ENCODE results near the gene CIAO2B.

CIAO2B gene

GRCh38 chr16:66919569-66920298, 14.5 kb downstream of the CIAO2B start:
- no peak for DNase-seq (ENCODE audit: low read depth)

GRCh38 chr16:66918803-66919568, 15.2 kb downstream of the CIAO2B start, which contains the start of gene CDH16:
Gene CDH16 (minus strand): TSS chr16:66918885. CDS start chr16:66918065, 820 bp downstream.
- no peak for DNase-seq (ENCODE audit: low read depth)

- no peak for DNase-seq (ENCODE audit: low read depth)
Measured at GRCh38 chr16:66918355-66918754, 15.8 kb downstream of the CIAO2B start.

GRCh38 chr16:66917741-66918140, 16.5 kb downstream of the CIAO2B start:
- DNase-seq (ENCODE audit: low read depth), result no peak

- no peak for DNase-seq (ENCODE audit: low read depth)
Measured at GRCh38 chr16:66916518-66916917, 17.7 kb downstream of the CIAO2B start.

- DNase-seq (ENCODE audit: low read depth), result no peak
Measured at GRCh38 chr16:66915041-66915440, 19.2 kb downstream of the CIAO2B start.

- DNase-seq (ENCODE audit: low read depth), result no peak
Measured at GRCh38 chr16:66914541-66914940, 19.7 kb downstream of the CIAO2B start.

GRCh38 chr16:66913711-66914110, 20.5 kb downstream of the CIAO2B start:
- DNase-seq (ENCODE audit: low read depth), result no peak

- no peak for DNase-seq (ENCODE audit: low read depth)
Measured at GRCh38 chr16:66913081-66913480, 21.1 kb downstream of the CIAO2B start.

- no peak for DNase-seq (ENCODE audit: low read depth)
Measured at GRCh38 chr16:66911801-66912200, 22.4 kb downstream of the CIAO2B start.

GRCh38 chr16:66911112-66911511, 23.1 kb downstream of the CIAO2B start:
- DNase-seq (ENCODE audit: low read depth), result no peak

- no peak for DNase-seq (ENCODE audit: low read depth)
Measured at GRCh38 chr16:66910175-66910940, 23.8 kb downstream of the CIAO2B start.

GRCh38 chr16:66908762-66909559, 25.2 kb downstream of the CIAO2B start:
- DNase-seq (ENCODE audit: low read depth), result no peak

GRCh38 chr16:66908116-66908515, 26.1 kb downstream of the CIAO2B start:
- DNase-seq (ENCODE audit: low read depth), result no peak

GRCh38 chr16:66906916-66907836, 27.0 kb downstream of the CIAO2B start:
- no peak for DNase-seq (ENCODE audit: low read depth)

GRCh38 chr16:66905633-66906539, 28.3 kb downstream of the CIAO2B start:
- no peak for DNase-seq (ENCODE audit: low read depth)

- no peak for DNase-seq (ENCODE audit: low read depth)
Measured at GRCh38 chr16:66904846-66905632, 29.2 kb downstream of the CIAO2B start.

- DNase-seq (ENCODE audit: low read depth), result no peak
Measured at GRCh38 chr16:66904428-66904845, 29.8 kb downstream of the CIAO2B start.

Data from stimulated activated CD8-positive, alpha-beta memory T cell treated with anti-CD3 and anti-CD28 coated beads, Interleukin-15, amount 100 ng/mL, for 1 hour (primary cell).